GM19351 (cell line): ENCODE results near the gene SEC16B.
A peak's percentile ranks its signal among the peaks of the same experiment; 100 is the strongest.

ENCODE experiments used
- ATAC-seq: cut with Tn5 transposase; IDR thresholded peaks from one replicate; pipeline ENCODE4 v1.9.1; 2021; ENCODE audit warnings: mild to moderate bottlenecking, moderate library complexity; ENCODE audit not compliant: unreplicated experiment

The SEC16B gene

DNA sequence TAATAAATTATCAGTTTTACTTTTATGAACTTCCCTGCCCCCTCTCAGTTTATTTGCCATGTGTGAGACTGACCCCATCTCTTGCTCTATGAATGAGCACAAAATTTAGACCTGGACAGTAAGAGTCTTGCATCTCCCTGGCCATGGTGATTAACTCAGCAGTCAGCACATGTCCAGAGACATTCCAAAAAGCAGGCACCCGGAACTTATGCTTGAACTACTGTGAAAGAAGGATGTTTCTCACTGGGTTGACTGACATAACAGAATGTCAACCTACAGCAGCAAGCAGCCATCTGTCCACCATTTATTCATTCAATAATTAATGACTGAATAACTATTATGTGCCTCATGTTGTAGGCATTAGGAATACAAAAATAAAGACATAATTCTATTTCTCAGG lies 11.3 kb upstream of the SEC16B start:
- no peak for ATAC-seq

DNA sequence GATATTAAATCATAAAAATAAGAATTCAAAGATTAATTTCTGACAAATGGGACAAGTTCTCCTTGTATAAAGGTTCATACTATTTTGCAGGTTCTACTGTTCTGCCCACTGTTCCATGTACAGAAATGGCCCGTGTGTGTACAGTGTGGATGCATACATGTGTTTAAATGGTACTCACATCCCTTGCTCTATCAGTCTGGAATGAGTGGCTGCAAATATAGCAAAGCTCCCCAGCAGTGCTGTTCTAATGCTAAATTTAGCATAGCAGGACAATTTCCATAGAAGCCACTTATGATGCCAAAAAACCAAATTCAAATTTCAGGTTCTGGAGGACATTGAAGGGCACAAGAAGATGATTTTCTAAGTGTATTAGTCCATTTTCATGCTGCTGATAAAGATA lies 9.4 kb upstream of the SEC16B start:
- no peak for ATAC-seq

DNA sequence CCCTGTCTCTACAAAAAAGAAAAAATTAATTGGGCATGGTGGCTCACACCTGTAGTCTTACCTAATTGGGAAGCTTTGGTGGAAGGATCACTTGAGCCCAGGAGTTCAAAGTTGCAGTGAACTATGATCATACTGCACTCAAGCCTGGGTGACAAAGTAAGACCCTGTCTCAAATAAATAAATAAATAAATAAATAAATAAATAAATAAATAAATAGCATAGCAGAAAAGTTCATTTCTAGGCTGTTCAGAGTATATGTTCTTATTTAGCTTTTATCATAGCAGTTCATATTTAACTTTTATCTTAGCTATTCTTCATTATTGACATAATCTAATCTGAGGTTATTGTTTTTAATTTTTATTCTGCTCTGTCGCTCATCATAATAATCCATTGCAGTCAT lies 8.7 kb upstream of the SEC16B start:
- ATAC-seq, result no peak

DNA sequence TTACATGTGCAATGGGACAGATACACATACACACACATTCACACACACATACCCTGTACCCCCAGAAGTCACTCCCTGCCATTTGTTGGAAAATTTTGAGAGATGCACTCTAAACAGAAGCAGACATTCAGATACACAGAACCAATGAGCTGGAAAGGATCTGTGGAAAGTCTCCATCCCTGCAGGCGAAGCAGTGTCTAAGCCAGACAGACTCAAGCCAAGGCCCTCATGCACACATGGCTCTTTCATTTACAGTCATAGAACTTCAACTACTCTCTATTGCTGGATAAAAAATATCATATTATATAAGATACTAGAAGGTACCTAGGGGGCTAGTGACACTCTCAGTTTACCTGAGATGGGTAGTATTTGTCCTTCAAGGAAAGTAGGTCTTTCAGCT lies 7.3 kb upstream of the SEC16B start:
- no peak for ATAC-seq

DNA sequence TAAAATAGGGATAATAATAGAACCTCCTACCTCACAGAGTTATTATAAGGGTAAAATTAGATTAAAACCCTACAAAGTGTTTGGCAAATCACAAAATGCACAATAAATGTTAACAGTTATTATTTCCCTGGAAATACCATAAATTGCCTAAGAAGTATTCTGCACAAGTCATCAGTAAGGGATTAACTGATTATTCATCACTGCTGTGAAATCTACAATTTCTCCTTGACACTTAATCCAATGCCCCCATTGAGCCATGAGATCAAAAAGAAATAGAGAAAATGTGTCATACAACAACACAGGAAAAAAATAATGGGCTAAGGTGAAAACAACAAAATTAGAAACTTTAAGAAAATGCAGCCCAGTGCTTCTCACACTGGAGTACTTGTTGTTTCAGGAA lies 6.7 kb upstream of the SEC16B start:
- no peak for ATAC-seq

DNA sequence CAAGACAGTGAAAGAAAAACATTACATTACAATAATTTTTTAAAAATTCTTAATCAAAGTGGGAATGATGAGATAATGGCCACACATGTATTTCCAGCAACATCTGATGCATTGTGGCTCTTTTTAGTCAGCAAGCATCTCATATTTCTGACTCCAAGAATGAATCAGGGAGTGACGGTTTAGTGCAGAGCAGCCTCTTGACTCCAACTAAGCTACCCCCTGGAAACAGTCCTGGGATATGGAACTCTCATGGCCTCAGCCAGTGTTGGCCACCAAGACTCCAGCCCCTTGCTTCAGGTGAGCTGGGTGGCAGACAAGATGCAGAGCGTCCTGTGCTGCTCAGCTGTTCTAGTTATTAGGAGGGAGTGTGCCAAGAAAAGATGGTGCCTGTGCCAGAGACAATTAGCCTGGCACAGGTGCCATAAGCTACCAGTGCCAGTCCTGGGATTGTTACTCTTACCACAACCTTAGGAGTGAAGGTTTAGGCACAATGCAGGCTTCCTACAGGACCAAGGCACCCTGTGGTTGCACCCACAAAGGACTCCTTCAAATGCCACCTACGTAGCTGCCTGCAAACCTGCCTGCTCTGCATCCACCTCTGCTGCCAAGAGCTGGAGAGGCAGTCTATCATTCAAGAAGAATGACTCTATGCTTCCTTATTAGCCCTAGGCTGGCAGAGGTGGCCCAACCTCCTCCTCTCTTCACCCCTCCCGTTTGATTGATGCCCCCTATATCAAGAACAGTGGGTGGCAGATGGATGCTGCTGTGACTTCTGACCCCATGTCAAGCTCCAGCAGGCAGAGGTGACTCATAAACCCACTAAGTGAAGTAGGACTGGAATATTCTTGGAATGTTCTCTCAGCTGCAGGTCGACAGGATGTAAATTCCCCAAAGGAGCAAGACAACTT lies 6.0 kb upstream of the SEC16B start:
- no peak for ATAC-seq

DNA sequence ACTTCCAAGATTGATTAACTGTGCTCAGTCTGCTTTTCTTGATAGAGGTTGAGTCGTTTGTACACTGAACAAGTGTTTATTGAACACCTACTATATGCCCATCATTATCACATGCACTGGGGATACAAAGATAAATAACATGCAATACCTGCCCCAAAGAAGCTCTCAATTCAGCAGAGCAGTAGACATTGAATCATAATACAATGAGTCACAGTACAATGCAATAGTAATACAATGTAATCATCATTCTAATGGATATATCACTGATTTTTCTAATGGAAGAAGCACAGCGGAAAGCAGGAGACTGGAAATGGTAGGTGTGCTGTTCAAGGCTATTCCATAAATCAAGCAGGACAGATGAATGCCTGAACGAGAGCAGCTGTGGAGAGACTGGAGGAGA lies 3.7 kb upstream of the SEC16B start:
- no peak for ATAC-seq

DNA sequence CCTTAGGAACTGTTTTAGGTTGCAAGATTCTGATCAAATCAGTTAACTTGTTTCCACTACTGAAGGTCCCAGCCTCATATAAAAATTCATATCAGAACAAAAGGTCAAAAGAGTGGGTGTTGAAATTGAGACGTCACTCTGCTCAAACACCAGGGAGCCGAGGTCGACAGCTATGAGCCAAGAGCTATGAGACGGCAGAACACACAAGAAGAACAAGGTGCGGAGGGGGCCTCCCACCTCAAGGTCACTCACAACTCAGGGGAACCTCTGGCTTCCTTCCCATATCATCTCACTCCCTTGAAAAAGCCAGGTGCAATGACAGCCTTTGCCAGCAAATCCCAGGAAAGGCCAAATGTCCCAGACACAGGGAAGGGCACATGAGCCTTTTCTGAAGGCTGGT lies 749 bp downstream of the SEC16B start:
- ATAC-seq, result no peak

DNA sequence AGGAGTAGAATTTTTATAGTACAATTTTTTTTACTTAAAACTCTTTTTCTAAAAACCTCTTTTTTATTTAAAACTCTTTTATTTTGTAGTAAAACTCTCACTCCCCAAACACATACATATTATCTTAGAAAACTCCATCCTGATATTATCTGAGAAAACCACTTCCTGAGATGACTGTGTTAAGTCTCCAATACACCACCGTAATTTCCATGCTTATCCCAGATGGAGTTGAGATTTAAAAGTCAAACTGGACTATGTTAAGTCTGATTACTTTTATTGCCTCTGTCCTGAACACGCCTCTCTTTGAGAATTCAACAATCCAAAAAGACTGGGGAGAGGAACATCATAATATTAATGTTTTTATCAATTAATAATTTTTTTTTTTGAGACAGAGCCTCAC lies 3.7 kb downstream of the SEC16B start:
- ATAC-seq, result no peak

DNA sequence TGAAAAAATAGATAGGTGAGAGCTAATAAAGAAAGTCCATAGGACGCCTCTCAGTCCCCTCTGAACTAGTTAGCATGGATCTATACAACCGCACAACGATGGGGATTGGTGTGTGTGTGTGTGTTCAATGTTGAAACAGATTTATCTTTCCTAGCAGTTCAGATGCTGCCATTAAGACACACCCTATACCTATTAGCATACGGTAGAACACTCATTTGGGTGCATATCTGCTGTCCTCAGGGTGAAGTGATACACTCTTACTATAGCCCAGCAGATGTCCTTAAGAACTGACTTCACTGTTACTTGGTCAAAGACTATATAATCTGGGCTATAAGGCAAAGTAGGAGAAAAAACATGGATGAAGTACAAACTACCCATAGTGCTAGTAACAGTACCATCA lies 4.6 kb downstream of the SEC16B start:
- ATAC-seq, result no peak

DNA sequence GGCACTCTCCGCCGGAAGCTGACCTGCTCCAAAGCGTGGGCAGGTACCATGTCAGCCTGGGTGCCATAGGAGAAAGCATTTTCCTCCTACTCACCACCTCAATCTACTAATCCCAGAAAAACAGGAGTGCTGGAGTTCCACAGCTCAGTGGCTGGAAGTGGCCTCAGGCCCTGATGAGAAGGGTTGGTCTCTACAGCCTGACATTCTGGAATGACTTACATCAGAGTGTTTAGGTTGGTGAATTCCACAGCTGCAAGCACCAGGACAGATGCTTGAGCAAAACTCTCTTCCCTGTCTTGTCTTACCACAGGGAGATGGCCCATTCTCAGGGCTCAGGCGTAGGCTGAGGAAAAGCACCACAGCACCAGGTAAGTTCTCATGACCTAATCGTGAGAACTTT lies 5.5 kb downstream of the SEC16B start:
- ATAC-seq, result no peak

DNA sequence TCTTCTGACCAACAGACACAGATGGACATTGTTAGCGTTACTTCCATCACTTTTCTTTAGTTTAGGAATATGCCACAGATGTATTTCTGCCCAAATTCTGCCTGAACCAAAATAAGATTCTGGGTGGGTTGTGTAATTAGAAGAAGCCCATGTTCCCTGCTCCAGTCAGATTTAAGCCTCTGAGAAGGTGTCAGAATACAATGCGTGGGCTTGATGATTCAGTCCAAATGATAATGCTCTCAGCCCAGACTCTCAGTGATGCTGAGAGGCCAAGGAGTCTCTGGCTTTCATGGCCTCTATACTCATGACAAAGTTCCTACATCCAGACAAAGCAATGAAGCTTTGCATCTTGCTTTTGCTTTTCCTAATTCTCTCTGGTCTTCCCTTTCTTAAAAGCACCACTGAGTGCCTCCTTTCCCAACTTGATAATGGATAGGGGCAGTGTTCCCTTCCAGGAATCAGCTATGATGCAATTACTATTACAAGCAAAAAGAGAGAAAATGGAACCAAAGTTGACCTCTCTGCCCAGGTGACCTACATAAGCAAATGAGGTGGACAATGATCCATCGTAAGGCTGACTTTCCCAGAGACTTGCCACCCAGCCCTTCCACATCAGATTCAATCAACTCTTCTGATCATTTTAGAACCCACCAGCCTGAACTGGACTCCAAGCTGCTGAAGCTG lies 8.8 kb downstream of the SEC16B start:
- no peak for ATAC-seq

DNA sequence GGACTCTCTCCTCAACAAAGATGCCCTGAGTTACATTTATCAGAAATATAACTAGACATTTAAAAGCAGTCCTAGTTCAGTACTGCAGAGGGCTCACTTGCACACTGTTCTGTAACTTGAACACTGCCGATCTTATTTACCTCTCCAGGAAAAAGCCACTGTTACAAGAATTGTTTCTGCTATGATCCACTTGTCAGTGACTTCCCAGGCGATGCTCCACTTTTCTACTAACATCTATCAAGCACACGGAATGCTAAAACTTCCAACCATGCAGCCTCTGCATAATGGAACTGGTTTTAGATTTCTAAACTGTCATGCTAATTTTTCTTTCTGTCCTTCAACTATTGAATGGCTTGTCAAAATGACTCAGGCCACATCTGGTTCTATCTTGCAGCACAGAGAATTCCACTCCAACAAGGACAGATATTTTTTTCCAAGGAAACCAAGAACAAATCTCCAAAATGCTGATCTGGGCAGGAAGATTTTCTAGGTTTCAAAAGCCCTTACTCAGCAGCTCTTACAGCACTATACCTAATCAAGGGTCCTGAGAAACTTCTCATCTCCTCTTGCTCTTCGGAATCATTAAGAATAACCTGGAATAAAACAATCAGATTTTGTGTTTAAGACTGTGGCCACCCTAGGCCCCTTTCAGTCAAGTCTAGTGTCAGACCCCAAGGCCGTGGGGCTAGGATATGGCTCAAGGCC lies 9.9 kb downstream of the SEC16B start:
- ATAC-seq, result no peak

DNA sequence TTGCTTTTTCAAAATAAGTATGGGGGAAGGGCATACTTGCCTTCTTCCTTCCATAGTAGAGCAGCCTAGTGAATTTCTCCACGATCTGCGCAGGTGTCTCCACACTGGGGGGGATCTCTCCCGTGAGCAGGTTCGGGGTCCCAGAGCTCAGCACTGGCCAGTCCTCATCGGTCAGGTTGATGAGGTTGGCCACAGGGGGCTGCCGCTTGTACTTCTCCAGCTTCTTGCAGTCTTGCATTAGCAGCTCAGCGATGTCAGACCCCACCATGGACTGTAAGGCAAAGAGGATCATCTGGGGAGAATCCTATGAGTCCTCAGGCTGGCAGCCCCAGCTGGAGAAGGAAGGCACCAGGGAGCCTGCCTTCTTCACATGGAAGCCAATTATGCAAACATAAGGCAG lies 11.8 kb downstream of the SEC16B start:
- ATAC-seq, result no peak

DNA sequence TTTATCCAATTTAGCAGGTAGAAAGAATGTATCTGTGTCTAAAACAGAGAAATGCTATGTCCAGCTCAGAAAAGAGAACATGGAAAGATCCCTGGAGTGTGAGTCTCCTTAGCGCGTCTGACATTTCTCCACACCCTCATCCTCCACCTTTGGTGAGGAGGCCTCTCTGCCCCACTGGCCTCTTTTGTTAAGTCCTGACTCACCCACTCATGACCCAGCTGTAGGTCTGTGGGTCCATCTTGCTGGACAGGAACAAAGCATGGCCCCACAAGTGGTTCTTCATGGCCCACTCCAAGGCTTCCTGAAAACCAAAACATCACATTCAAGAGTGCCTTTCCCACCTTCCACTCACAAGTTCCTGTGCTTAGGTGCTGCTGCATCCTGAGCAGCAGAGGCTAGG lies 15.8 kb downstream of the SEC16B start:
- ATAC-seq, result no peak

DNA sequence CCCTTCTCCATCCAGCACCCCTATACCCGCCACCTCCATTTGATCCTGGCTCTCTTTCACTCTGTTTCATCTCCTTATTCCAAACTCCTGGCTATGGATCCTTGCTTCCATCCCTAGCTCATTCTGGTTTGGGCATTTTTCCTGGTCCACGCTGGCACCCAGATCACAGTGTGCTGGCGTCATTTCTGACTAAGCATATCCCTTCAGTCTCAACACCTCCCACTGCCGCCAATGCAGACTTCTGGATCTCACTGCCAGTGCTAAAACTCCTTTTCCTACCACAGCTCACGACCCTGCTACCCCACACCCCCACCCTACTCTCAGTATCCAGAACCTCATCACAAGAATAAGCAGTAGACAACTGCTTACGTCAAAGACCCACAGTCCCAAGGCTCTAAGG lies 16.3 kb downstream of the SEC16B start:
- no peak for ATAC-seq

DNA sequence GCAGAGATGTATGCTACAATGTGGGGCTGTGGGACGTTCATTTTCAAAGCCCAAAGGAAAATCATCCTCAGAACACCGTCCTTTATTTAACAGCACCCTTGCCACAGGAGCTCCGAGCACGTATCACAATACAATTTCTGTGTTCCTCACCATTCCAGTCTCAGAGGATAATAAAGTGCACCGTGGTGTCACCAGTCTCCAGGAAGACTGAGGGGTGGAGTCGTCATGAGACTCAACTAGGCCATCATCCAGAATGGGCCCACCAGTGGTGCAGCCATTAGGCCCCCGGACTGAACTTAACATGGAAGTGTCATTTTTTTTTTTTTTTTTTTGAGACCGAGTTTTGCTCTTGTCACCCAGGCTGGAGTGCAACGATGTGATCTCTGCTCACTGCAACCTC lies 17.2 kb downstream of the SEC16B start:
- ATAC-seq, result no peak

DNA sequence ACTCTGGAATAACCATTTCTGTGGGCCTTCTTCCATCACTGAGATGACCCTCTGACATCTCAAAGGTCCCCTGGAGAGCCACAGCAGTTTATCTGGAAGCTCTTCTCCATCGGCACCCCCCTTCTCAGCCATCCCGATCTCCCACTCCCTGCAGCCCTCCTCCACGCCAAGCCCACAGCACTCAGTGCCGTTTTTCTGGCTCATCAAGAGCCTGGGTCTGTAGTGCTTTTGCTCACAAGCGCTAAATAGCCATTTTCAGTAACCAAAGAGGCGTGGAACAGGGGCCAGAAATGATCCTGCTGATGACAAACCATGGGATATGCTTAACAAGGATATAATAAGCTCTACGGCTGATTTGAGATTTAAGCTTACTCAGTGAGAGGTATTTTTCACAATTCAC lies 17.6 kb downstream of the SEC16B start:
- no peak for ATAC-seq

DNA sequence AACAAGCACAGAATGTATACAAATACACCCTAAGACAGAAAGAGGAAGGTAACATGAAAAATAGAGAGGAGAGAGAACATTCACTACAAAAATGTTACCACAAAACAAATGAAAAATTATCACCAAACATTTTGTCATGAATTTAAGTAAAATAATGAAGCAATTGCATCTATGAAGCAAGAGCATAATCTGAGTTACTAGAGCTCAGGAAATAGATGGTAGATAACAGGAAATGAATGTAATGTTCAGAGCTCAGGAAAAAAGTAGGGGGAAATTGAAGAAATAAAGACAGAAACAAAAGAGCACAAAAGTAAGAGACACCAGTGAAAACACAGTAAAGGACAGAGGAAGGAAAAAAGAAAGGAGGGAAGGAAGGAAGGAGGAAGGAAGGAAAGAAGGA lies 19.4 kb downstream of the SEC16B start:
- no peak for ATAC-seq

DNA sequence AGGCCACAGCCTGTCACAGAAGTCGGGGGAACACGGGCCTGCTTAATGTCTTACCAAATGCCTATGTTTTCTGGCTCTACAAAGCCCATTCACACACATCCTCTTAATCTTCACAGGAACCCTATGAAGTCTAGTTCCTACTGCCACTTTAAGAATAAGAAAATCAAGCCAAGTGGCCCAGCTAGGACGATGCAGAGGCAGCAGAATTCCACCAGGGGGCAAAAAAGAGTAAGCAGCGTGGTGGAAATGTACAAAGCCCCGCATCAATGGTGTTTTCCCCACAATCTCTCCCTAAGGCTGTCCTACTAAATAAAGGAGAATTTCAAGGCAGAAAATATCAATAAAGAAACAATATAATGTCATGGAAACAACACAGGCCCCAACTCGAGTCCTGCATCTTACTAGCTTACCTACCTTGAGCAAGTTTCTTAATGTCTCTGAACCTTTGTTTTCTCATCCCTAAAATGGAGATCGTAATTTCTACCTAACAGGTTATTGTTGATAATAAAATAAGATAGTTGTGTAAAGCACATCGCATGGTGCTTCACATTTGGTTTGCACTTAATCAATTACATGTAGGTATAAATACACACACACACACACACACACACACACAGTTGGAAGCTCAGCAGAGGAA lies 21.4 kb downstream of the SEC16B start:
- ATAC-seq, result peak; percentile 77

DNA sequence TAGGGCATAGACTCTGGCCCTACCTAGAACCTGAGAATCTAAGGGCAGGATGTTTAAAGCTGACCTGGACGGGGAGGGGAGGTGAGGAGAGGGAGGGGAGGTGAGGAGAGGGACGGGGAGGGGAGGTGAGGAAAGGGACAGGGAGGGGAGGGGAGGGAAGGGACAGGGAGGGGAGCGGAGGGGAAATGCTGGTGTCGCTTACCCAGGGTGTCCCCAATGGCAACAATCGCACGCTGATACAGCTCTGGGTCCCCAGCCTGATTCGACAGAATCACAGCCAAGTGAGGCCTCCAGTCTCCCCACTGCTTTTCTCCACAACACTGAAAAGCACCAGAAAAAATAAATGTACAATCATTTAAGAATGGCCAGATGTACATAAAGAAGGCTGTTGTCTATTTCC lies 22.2 kb downstream of the SEC16B start:
- no peak for ATAC-seq
